Measurements from ENCODE around the gene RAB17.

The RAB17 gene

GRCh38 chr2:237569041-237569440 lies 21.5 kb downstream of the RAB17 start:
- no peaks in the 10 kb centered on the region for H3F3A ChIP-seq (ENCODE audit: insufficient read depth, low read length)
- peaks cover 10% of the 10 kb centered on the region; the same call in 1 of the 2 replicates for H3K27me3 ChIP-seq (ENCODE audit: insufficient read depth, low read length)
- no peaks in the 10 kb centered on the region for H3K9me2 ChIP-seq (ENCODE audit: low read depth, low read length)
- no peak overlapping the region for H3K4me2 ChIP-seq (ENCODE audit: low read length)
- H3K4me1 ChIP-seq (ENCODE audit: insufficient read depth, low read length, severe bottlenecking), result no peaks in the 10 kb centered on the region
- no peaks in the 10 kb centered on the region for H3K36me3 ChIP-seq (ENCODE audit: insufficient read depth, low read length)
- H3K4me3 ChIP-seq (ENCODE audit: low read depth, low read length, poor library complexity, severe bottlenecking), result no peak overlapping the region
- no peaks in the 10 kb centered on the region for H3K79me2 ChIP-seq (ENCODE audit: insufficient read depth, low read length)
- H3K9me3 ChIP-seq (ENCODE audit: low read length), result no peaks in the 10 kb centered on the region
- no peak overlapping the region for H2AFZ ChIP-seq (ENCODE audit: low read length)
- no peak for TF ChIP-seq CTCF (IDR thresholded peaks at IDR 0.05; ENCODE audit: low read length)
- no peak for TF ChIP-seq EZH2 (IDR thresholded peaks at IDR 0.05; ENCODE audit: borderline replicate concordance, low read length)
- no peaks in the 10 kb centered on the region for H4K20me1 ChIP-seq (ENCODE audit: insufficient read depth, low read length)
- H3K9ac ChIP-seq (ENCODE audit: low read length), result no peak overlapping the region
- no peak overlapping the region for H3K27ac ChIP-seq (ENCODE audit: low read depth, low read length, poor library complexity, severe bottlenecking)

- no peak overlapping the region for H2AFZ ChIP-seq (ENCODE audit: low read length)
- no peak overlapping the region for H3K4me2 ChIP-seq (ENCODE audit: low read length)
- no peaks in the 10 kb centered on the region for H3K79me2 ChIP-seq (ENCODE audit: insufficient read depth, low read length)
- TF ChIP-seq EZH2 (IDR thresholded peaks at IDR 0.05; ENCODE audit: borderline replicate concordance, low read length), result no peak
- no peak for TF ChIP-seq CTCF (IDR thresholded peaks at IDR 0.05; ENCODE audit: low read length)
- H3K9me3 ChIP-seq (ENCODE audit: low read length), result no peaks in the 10 kb centered on the region
- no peaks in the 10 kb centered on the region for H3F3A ChIP-seq (ENCODE audit: insufficient read depth, low read length)
- H3K9ac ChIP-seq (ENCODE audit: low read length), result no peak overlapping the region
- peaks cover 6% of the 10 kb centered on the region; the same call in 1 of the 2 replicates for H3K27me3 ChIP-seq (ENCODE audit: insufficient read depth, low read length)
- H3K4me1 ChIP-seq (ENCODE audit: insufficient read depth, low read length, severe bottlenecking), result no peaks in the 10 kb centered on the region
- H4K20me1 ChIP-seq (ENCODE audit: insufficient read depth, low read length), result no peaks in the 10 kb centered on the region
- H3K27ac ChIP-seq (ENCODE audit: low read depth, low read length, poor library complexity, severe bottlenecking), result no peak overlapping the region
- no peaks in the 10 kb centered on the region for H3K36me3 ChIP-seq (ENCODE audit: insufficient read depth, low read length)
- H3K9me2 ChIP-seq (ENCODE audit: low read depth, low read length), result no peaks in the 10 kb centered on the region
- H3K4me3 ChIP-seq (ENCODE audit: low read depth, low read length, poor library complexity, severe bottlenecking), result no peak overlapping the region
These were observed 22.3 kb downstream of the RAB17 start for GRCh38 chr2:237568121-237568660.

GRCh38 chr2:237567276-237568029 lies 23.1 kb downstream of the RAB17 start:
- no peak overlapping the region for H2AFZ ChIP-seq (ENCODE audit: low read length)
- H3K9ac ChIP-seq (ENCODE audit: low read length), result no peak overlapping the region
- no peaks in the 10 kb centered on the region for H3F3A ChIP-seq (ENCODE audit: insufficient read depth, low read length)
- no peaks in the 10 kb centered on the region for H3K9me2 ChIP-seq (ENCODE audit: low read depth, low read length)
- no peak overlapping the region for H3K4me2 ChIP-seq (ENCODE audit: low read length)
- H4K20me1 ChIP-seq (ENCODE audit: insufficient read depth, low read length), result no peaks in the 10 kb centered on the region
- H3K27me3 ChIP-seq (ENCODE audit: insufficient read depth, low read length), result peaks cover 6% of the 10 kb centered on the region; the same call in 1 of the 2 replicates
- no peak overlapping the region for H3K4me3 ChIP-seq (ENCODE audit: low read depth, low read length, poor library complexity, severe bottlenecking)
- no peaks in the 10 kb centered on the region for H3K4me1 ChIP-seq (ENCODE audit: insufficient read depth, low read length, severe bottlenecking)
- no peaks in the 10 kb centered on the region for H3K36me3 ChIP-seq (ENCODE audit: insufficient read depth, low read length)
- no peak overlapping the region for H3K27ac ChIP-seq (ENCODE audit: low read depth, low read length, poor library complexity, severe bottlenecking)
- H3K9me3 ChIP-seq (ENCODE audit: low read length), result no peaks in the 10 kb centered on the region
- TF ChIP-seq CTCF (IDR thresholded peaks at IDR 0.05; ENCODE audit: low read length) (no peak), EZH2 (IDR thresholded peaks at IDR 0.05; ENCODE audit: borderline replicate concordance, low read length) (no peak)
- H3K79me2 ChIP-seq (ENCODE audit: insufficient read depth, low read length), result no peaks in the 10 kb centered on the region
